ENCODE measurements around the gene SUPT7L. TPM values are rescaled to one million over a fixed set of nuclear protein-coding genes. Genes with fewer than 3 reads are reported as not detected.

SUPT7L gene
- total and polyA plus RNA-seq, 2 of the 13 experiments (the other 11 are each of a cell fraction or from before 2014, with no cell fraction given), result 32.9 to 77.5 TPM

GRCh38 chr2:27703638-27704341 is 40.4 kb upstream of the SUPT7L start (continued):
- TF ChIP-seq CREBL2 (CRISPR knock-in tag; IDR thresholded peaks at IDR 0.05; ENCODE audit: borderline replicate concordance) (no peak), ZNF543 (CRISPR knock-in tag; IDR thresholded peaks at IDR 0.05) (no peak), KAT8 (CRISPR knock-in tag; IDR thresholded peaks at IDR 0.05) (0 out of 2 replicates have a peak, but pooled peaks have one; percentile 26), RAD21 (CRISPR knock-in tag; IDR thresholded peaks at IDR 0.05) (peak; percentile 87), ZNF639 (CRISPR knock-in tag; conservative IDR thresholded peaks at IDR 0.05) (no peak), ZNF605 (CRISPR knock-in tag; IDR thresholded peaks at IDR 0.05) (no peak), ARNT (IDR thresholded peaks at IDR 0.05) (no peak), JARID2 (CRISPR knock-in tag; IDR thresholded peaks at IDR 0.05; ENCODE audit: insufficient replicate concordance) (no peak), MYC (CRISPR knock-in tag; IDR thresholded peaks at IDR 0.05; ENCODE audit: borderline replicate concordance) (0 out of 2 replicates have a peak, but pooled peaks have one; percentile 14), SALL2 (CRISPR knock-in tag; IDR thresholded peaks at IDR 0.05) (peak; percentile 35; the same call in 1 of the 2 replicates), SNAPC2 (CRISPR knock-in tag; IDR thresholded peaks at IDR 0.05) (no peak), ZNF354B (CRISPR knock-in tag; IDR thresholded peaks at IDR 0.05) (no peak), TIGD3 (CRISPR knock-in tag; IDR thresholded peaks at IDR 0.05; ENCODE audit: borderline replicate concordance) (no peak), ZNF17 (CRISPR knock-in tag; IDR thresholded peaks at IDR 0.05) (no peak), ELF4 (CRISPR knock-in tag; IDR thresholded peaks at IDR 0.05; ENCODE audit: borderline replicate concordance) (no peak), ZBTB21 (CRISPR knock-in tag; IDR thresholded peaks at IDR 0.05) (no peak), RXRB (CRISPR knock-in tag; IDR thresholded peaks at IDR 0.05; ENCODE audit: borderline replicate concordance) (0 out of 2 replicates have a peak, but pooled peaks have one; percentile 48), ZSCAN9 (CRISPR knock-in tag; IDR thresholded peaks at IDR 0.05; ENCODE audit: borderline replicate concordance) (peak; percentile 47; the same call in 1 of the 2 replicates)
- TF ChIP-seq, protein P1, sequence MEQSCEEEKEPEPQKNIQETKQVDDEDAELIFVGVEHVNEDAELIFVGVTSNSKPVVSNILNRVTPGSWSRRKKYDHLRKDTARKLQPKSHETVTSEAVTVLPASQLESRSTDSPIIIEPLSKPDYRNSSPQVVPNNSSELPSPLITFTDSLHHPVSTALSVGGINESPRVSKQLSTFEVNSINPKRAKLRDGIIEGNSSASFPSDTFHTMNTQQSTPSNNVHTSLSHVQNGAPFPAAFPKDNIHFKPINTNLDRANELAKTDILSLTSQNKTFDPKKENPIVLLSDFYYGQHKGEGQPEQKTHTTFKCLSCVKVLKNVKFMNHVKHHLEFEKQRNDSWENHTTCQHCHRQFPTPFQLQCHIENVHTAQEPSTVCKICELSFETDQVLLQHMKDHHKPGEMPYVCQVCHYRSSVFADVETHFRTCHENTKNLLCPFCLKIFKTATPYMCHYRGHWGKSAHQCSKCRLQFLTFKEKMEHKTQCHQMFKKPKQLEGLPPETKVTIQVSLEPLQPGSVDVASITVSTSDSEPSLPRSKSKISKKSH (CRISPR knock-in tag; IDR thresholded peaks at IDR 0.05; ENCODE audit: borderline replicate concordance), result no peak
- TF ChIP-seq, protein P2, sequence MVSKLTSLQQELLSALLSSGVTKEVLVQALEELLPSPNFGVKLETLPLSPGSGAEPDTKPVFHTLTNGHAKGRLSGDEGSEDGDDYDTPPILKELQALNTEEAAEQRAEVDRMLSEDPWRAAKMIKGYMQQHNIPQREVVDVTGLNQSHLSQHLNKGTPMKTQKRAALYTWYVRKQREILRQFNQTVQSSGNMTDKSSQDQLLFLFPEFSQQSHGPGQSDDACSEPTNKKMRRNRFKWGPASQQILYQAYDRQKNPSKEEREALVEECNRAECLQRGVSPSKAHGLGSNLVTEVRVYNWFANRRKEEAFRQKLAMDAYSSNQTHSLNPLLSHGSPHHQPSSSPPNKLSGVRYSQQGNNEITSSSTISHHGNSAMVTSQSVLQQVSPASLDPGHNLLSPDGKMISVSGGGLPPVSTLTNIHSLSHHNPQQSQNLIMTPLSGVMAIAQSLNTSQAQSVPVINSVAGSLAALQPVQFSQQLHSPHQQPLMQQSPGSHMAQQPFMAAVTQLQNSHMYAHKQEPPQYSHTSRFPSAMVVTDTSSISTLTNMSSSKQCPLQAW (CRISPR knock-in tag; IDR thresholded peaks at IDR 0.05), result peak; percentile 53; the same call in 1 of the 2 replicates
